Retinal pigment epithelial cell (primary cell): ENCODE results near the gene TMEM190.

Source experiments
- DNase-seq: peaks from one replicate; pipeline ENCODE4 v3.0.0-alpha.2; 2010; ENCODE audit warnings: low read depth
- H3K4me3 ChIP-seq: 2 replicates; pipeline ENCODE4 v1.5.1; 2011; ENCODE audit warnings: mild to moderate bottlenecking, low read length, control low read depth, moderate library complexity
- TF ChIP-seq, protein P1 (sequence below): conservative IDR thresholded peaks from 2 replicates; pipeline ENCODE4 v1.5.1; 2011; ENCODE audit warnings: low read depth, low read length, control low read depth, inconsistent platforms

The TMEM190 gene

DNA sequence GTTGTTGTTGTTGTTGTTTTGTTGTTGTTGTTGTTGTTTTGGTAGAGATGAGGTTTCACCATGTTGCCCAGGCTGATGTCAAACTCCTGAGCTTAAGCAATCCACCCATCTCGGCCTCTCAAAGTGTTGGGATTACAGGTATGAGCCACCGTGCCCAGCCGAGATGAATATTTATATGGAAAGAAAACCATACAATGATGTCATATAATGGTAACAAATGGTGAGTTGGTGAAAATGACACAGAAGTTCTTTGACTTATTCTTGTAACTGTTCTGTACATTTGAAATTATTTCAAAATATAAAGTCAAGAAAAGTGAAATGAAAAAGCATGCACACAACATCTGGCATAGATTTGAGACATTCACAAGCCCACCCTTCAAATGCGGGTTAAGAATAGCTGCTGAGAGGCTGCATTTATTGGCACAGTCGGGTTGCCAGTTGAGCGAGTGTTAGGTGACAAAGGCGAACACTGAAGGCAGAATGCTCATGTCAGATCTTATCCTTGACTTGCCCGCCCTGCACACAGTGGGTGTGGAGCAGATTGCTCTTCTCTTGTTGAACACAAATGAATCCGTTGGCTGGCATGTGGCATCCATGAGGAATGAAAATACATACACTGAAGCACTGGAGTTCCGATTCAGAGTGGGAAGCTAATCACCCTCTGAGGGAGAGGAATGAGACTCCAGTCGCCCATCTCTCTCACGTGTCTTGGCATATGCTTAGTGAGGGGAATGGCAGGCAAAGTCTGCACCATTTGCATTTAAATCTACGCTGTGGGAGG is 46.8 kb downstream of the TMEM190 start:
- no peak for DNase-seq
- no peak overlapping the region for H3K4me3 ChIP-seq
- TF ChIP-seq, protein P1, sequence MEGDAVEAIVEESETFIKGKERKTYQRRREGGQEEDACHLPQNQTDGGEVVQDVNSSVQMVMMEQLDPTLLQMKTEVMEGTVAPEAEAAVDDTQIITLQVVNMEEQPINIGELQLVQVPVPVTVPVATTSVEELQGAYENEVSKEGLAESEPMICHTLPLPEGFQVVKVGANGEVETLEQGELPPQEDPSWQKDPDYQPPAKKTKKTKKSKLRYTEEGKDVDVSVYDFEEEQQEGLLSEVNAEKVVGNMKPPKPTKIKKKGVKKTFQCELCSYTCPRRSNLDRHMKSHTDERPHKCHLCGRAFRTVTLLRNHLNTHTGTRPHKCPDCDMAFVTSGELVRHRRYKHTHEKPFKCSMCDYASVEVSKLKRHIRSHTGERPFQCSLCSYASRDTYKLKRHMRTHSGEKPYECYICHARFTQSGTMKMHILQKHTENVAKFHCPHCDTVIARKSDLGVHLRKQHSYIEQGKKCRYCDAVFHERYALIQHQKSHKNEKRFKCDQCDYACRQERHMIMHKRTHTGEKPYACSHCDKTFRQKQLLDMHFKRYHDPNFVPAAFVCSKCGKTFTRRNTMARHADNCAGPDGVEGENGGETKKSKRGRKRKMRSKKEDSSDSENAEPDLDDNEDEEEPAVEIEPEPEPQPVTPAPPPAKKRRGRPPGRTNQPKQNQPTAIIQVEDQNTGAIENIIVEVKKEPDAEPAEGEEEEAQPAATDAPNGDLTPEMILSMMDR: no peak

DNA sequence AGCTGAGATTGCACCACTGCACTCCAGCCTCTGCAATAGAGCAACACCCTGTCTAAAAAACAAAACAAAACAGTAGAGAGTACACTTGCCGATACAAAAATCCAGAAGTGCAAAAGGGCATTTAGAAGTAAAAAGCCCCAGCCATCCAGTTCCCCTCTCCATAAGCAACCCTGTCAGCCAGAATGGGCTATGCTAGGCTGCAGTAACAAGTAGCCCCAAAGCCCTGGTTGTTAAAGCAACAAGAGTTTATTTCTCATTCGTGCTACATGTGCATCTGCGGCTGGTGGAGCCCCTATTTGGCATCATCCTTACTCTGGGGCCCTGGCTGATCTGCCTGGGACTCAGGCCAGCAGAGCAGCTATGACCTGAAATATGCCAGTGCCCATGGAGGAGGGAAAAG is 47.9 kb downstream of the TMEM190 start:
- no peak for DNase-seq
- TF ChIP-seq, protein P1: no peak
- no peak overlapping the region for H3K4me3 ChIP-seq

DNA sequence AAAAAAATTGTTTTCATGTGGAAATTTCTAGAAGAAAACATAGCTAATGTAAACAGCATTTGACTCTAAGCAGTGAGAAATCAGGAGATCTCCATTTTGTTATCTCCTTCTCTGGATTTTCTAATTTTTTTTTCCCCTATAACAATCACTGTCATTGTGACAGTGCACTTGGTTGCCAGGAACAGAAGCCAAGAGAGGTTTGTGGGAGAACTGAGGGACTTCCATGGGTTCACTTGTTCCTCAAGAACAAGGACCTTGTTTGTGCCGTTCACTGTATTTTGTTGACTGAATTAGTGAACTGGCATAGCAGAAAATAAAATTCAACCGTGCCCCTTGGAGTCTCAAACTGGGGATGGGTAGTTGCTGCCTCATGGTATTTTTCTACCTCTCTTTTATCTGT is 49.4 kb downstream of the TMEM190 start:
- H3K4me3 ChIP-seq: no peak overlapping the region
- TF ChIP-seq, protein P1: no peak
- no peak for DNase-seq
